ENCODE measurements around the gene ATXN2.
"Not testable (repeated sequence)": the region's sequence is repeated elsewhere in the genome, so short reads cannot be mapped to it uniquely, and the experiment has no call there.

Gene ATXN2

DNA sequence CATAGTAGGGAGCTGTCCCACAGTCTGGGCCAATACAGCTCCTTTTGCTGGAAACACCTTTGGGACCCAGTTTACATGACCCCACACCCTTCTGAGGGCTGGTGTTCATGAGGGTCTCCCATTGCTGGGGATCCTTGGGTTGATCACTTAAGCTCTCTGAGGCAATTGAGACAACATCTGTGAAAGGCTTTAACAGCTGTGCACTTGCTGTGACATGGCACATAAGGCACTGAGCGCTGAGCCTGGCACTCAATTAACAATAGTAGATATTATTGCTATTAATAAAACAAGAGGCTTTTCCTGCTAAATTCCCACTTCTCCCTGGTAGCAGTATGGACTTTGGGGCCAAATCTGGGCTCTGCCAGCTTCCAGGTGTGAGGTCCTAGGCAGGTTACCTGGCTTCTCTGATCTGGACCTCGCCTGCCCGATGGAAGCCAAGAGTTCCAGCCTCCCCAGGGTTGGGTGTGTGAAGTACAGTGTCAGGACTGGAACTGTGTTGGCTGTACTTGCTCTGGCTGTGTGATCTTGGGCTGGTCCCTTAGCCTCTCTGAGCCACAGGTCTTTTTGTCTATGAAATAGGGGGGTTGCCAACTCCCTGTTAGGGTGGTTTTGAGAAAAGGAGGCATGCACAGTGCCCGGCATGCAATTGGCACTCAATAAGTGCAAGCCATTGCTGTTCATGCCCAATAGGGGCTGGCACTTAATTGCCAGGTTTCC is 190.3 kb downstream of the ATXN2 start:
- peaks cover 16% of the 10 kb centered on the region for H3K36me3 ChIP-seq (ENCODE audit: insufficient read depth, low read length)
- H3K4me1 ChIP-seq (ENCODE audit: control insufficient read depth, insufficient read depth, low read length): peaks cover 78% of the 10 kb centered on the region
- no peaks in the 10 kb centered on the region for H3K27me3 ChIP-seq (ENCODE audit: control insufficient read depth, insufficient read depth, low read length)
- peak overlapping the region; percentile 93 for H3K9ac ChIP-seq (ENCODE audit: low read depth, low read length)
- H3K9me3 ChIP-seq (replicated peaks; ENCODE audit: low read length): no peaks in the 10 kb centered on the region
- H3K4me2 ChIP-seq (ENCODE audit: low read length): peak overlapping the region; percentile 98
- H3K4me3 ChIP-seq (ENCODE audit: low read length): peak overlapping the region; percentile 87

DNA sequence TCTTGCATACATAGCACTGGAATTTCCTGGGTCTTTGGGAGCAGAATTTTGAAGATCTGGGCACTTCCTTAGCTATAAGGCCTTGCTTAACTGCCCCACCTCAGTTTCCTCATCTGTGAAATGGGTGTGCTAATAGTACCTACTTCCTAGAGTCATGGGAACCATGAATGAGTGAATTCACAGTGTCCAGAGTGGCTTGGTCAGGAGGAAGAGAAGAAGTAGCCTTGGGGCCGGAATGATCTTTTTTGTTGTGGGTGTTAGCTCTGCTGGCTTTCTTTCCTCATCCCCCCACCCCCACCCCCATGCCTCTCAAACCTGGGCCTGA is 191.0 kb downstream of the ATXN2 start:
- Histone ChIP-seq H3K27me3 (ENCODE audit: control insufficient read depth, insufficient read depth, low read length) (no peaks in the 10 kb centered on the region), H3K4me3 (ENCODE audit: low read length) (peak overlapping the region; percentile 87), H3K4me2 (ENCODE audit: low read length) (peak overlapping the region; percentile 98), H3K4me1 (ENCODE audit: control insufficient read depth, insufficient read depth, low read length) (peaks cover 75% of the 10 kb centered on the region), H3K9me3 (replicated peaks; ENCODE audit: low read length) (no peaks in the 10 kb centered on the region), H3K36me3 (ENCODE audit: insufficient read depth, low read length) (peaks cover 16% of the 10 kb centered on the region), H3K9ac (ENCODE audit: low read depth, low read length) (peak overlapping the region; percentile 93)

DNA sequence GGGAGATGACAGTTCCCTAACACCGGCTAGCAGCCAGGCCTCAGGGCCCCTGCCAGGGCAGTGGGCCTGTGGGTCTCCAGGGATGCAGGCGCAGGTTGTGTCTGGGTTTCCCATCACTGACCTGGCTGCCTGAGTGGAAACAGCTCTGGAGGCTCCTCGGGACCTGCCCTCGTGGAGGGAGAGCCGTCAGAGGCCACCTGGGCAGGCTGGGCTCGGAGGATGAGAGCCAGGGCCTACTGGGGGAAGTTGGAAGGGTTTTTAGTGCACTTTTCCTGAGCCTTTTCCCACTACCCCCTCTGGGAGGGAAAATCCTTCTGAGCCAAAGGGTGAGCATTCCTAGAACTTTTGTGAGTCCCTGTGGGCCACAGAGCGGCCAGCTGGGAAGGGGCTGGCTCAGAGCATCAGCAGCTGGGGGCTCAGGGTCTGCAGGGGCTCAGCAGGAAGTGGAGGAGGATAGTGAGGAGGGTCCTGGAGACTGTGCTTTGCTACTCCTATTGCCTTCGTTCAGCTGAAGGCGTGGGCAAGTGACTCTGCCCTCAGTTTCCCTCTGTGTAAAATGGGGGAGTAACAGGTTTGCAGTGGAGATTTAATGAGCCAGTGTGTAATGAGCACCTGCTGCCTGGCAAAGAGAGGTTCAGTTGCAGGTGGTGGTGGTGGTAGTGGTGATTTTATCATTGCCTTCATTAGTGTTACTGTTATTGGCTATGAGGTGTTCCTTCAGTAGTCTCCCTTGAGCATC is 191.6 kb downstream of the ATXN2 start:
- Histone ChIP-seq H3K9me3 (replicated peaks; ENCODE audit: low read length) (no peaks in the 10 kb centered on the region), H3K9ac (ENCODE audit: low read depth, low read length) (peak overlapping the region; percentile 93), H3K27me3 (ENCODE audit: control insufficient read depth, insufficient read depth, low read length) (no peaks in the 10 kb centered on the region), H3K36me3 (ENCODE audit: insufficient read depth, low read length) (peaks cover 16% of the 10 kb centered on the region), H3K4me3 (ENCODE audit: low read length) (peak overlapping the region; percentile 87), H3K4me2 (ENCODE audit: low read length) (peak overlapping the region; percentile 98), H3K4me1 (ENCODE audit: control insufficient read depth, insufficient read depth, low read length) (peaks cover 74% of the 10 kb centered on the region)

DNA sequence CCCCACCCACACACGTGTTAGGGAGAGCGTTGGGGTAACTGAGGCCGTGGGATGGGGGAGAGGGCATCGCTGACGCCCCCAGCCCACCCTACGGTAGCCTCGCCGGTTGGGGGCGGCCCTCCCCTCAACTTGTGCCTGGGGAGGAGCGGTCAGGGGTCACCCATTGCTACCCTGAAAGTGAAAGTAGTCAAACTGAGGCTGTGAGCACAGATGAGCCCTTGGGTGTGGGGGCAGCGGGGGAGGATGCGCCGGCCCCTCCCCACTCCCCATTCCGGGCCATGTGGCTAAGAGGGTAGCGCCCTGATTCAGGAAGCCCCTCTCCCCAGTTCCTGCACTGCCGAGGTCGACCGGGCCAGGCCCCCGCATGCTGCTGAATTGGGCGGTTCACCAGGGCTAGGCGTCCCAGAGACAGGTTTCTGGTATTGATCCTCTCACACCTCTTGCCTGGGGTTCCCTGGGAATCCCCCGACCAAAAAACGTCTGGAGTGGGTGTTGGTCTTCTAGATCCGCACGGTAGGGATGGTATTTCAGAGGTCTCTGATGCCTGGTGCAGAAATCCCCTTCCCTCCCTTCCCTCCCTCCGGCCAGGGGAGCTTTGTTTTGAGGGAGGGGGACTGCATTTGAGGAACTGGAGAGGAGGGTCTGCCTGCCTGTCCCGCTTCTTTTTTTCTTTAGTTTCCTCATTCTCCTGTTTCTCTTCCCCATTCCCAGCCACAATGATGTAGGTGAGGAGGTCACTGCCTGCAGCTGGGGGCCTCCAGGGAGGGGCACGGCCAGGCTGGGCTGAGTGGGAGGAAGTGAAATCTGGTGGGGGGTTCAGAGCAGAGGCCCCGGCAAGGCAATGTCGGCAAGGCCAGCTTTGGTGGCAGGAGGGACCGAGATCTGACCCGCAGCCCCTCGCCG is 192.4 kb downstream of the ATXN2 start:
- H3K4me1 ChIP-seq (ENCODE audit: control insufficient read depth, insufficient read depth, low read length): peaks cover 65% of the 10 kb centered on the region
- H3K36me3 ChIP-seq (ENCODE audit: insufficient read depth, low read length): peaks cover 16% of the 10 kb centered on the region
- H3K4me3 ChIP-seq (ENCODE audit: low read length): peak overlapping the region; percentile 87

DNA sequence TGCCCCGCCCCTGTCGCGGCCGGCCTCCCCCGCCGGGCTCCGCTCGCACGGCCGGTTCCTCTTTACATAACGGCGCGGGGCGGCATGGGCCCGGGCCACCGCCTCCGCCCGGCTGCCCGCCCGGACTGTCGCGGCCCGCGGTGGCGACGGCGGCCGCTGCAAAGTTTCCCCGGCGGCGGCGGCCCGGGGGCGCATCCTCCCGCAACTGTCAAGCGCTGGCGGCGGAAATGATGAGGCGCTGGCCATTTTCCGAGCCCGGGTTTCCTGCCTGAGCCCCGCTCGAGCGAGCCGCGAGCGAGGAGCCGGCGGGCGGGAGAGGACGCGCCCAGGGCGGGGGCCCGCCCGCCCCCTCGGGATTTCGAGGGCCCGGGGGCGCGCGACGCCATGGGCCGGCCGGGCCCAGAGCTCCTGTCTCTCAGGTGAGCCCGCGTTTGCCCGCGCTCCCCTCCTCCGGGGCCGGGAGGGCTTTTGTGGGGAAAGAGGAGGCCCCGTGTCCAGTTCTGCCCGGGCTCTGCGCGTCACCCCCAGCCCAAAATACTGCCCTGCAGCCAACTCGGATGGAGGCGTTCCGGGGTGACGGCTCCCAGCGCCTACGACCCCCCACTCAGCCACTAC is 193.1 kb downstream of the ATXN2 start, which contains the start of gene SH2B3:
Gene SH2B3, plus strand, starts transcription at position 65 of the 615 bp plus-strand sequence. CDS start 12,223 bp downstream, outside the sequence.
- H3K27me3 ChIP-seq (ENCODE audit: control insufficient read depth, insufficient read depth, low read length): no peaks in the 10 kb centered on the region
- H3K9me3 ChIP-seq (replicated peaks; ENCODE audit: low read length): no peaks in the 10 kb centered on the region
- H3K4me2 ChIP-seq (ENCODE audit: low read length): peak within 1 kb of the TSS; percentile 98
- peak within 1 kb of the TSS; percentile 87 for H3K4me3 ChIP-seq (ENCODE audit: low read length)
- H3K36me3 ChIP-seq (ENCODE audit: insufficient read depth, low read length): peaks cover 16% of the 10 kb centered on the region
- H3K4me1 ChIP-seq (ENCODE audit: control insufficient read depth, insufficient read depth, low read length): peaks cover 58% of the 10 kb centered on the region
- H3K9ac ChIP-seq (ENCODE audit: low read depth, low read length): peak within 1 kb of the TSS; percentile 93

More for the DNA sequence above, 192.4 kb downstream of the ATXN2 start:
- H3K9ac ChIP-seq (ENCODE audit: low read depth, low read length): peak overlapping the region; percentile 93
- H3K4me2 ChIP-seq (ENCODE audit: low read length): peak overlapping the region; percentile 98
- no peaks in the 10 kb centered on the region for H3K27me3 ChIP-seq (ENCODE audit: control insufficient read depth, insufficient read depth, low read length)
- H3K9me3 ChIP-seq (replicated peaks; ENCODE audit: low read length): no peaks in the 10 kb centered on the region

DNA sequence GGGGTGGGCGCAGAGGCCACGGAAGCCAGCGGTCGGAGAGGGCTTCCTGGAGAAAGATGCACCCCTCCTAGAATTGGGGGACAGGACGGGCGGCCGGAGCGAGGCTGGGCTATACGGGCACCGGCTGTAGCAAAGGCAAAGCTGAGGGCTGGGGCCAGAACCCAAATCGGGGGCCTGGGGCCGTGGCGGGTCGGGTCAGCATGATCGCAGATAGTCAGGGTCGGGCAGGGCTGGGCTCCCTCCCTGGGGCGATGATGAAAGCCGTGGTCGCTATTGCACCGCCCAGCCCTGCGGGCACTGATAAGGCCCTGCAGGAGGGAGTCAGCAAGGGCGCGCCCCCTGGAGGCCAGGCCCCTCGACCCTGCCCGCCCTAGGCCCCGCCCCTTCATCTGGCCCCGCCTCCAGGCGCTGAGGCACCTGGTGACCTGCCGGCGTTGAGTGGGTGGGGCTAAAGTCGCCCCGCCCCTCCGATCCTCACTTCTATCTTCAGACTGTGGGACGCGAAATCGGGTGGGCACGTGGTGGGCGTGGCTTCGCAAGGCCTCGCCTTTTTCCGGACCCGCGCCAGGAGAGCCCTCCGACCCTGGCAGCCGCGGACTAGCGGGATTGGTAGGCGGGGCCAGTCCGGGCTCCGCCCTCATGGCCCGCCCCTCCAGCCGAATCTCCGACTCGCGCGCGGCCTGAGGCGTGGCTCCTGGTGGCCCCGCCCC is 193.8 kb downstream of the ATXN2 start:
- Histone ChIP-seq H3K36me3 (ENCODE audit: insufficient read depth, low read length) (peaks cover 16% of the 10 kb centered on the region), H3K4me3 (ENCODE audit: low read length) (peak overlapping the region; percentile 87), H3K9ac (ENCODE audit: low read depth, low read length) (peak overlapping the region; percentile 93), H3K9me3 (replicated peaks; ENCODE audit: low read length) (no peaks in the 10 kb centered on the region), H3K4me1 (ENCODE audit: control insufficient read depth, insufficient read depth, low read length) (peaks cover 51% of the 10 kb centered on the region), H3K4me2 (ENCODE audit: low read length) (peak overlapping the region; percentile 86), H3K27me3 (ENCODE audit: control insufficient read depth, insufficient read depth, low read length) (no peaks in the 10 kb centered on the region)

DNA sequence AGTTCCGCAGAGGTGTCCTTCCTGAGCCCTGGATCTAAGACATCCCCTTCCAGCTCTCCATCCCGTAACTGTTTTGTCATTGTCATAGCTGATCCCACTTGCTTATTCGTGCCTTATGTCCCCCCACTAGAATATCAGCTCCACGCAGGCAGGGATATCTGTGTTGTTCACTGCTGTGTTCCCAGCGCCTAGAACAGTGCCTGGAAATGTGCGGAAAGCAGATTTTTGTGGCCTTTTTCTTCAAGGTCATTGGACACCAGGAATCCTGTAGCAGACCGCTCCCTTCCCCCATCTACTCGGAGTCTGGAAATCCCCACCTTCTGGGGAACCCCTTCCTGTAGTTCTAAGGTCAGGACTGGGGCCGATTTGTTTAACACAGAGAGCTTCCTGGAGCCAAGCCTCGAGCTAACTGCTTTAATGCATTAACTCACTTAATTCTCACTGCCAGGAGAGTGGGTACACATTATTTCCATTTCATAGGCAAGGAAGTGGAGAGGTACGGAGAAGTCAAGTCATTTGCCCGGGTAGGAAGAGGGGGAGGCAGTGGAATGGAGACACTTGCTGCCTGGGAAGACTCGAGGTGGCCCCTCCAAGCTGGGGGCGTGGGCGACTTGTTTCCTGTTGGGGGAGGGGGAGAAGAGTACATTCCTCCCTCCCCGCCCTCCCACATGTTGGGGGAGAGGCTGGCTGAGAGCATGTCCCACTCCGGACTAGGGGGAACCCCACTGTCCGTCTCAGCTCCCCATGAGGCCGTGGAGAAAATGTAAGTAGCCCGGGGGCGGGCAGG is 194.6 kb downstream of the ATXN2 start:
- no peaks in the 10 kb centered on the region for H3K9me3 ChIP-seq (replicated peaks; ENCODE audit: low read length)
- peak overlapping the region; percentile 86 for H3K4me2 ChIP-seq (ENCODE audit: low read length)
- peaks cover 16% of the 10 kb centered on the region for H3K36me3 ChIP-seq (ENCODE audit: insufficient read depth, low read length)
- H3K4me1 ChIP-seq (ENCODE audit: control insufficient read depth, insufficient read depth, low read length): peaks cover 44% of the 10 kb centered on the region
- H3K9ac ChIP-seq (ENCODE audit: low read depth, low read length): peak overlapping the region; percentile 67
- H3K4me3 ChIP-seq (ENCODE audit: low read length): peak overlapping the region; percentile 87
- no peaks in the 10 kb centered on the region for H3K27me3 ChIP-seq (ENCODE audit: control insufficient read depth, insufficient read depth, low read length)

DNA sequence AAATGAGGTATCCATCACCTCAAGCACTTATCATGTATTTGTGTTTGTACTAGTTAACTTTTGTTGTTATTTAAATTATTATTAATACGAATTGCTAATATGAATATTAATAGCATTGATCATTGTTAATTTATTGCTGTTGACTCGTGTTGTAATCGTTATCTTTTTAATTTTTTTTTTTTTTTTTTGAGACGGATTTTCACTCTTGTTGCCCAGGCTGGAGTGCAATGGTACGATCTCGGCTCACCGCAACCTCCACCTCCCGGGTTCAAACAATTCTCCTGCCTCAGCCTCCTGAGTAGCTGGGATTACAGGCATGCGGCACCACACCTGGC is 196.7 kb downstream of the ATXN2 start:
- H3K4me1 ChIP-seq (ENCODE audit: control insufficient read depth, insufficient read depth, low read length): peaks cover 32% of the 10 kb centered on the region
- H3K9ac ChIP-seq (ENCODE audit: low read depth, low read length); H3K36me3 ChIP-seq (ENCODE audit: insufficient read depth, low read length); H3K4me3 ChIP-seq (ENCODE audit: low read length); H3K4me2 ChIP-seq (ENCODE audit: low read length); H3K9me3 ChIP-seq (replicated peaks; ENCODE audit: low read length); H3K27me3 ChIP-seq (ENCODE audit: control insufficient read depth, insufficient read depth, low read length): not testable (repeated sequence)

Measured in skeletal muscle satellite cell (primary cell).